HepG2 (cell line): Measurements from ENCODE around the gene HSD11B1L. TPM values are rescaled to one million over a fixed set of nuclear protein-coding genes. Genes with fewer than 3 reads are reported as not detected.

Experiments
- ATM ChIP-seq: fragments of 450-650 bp; IDR thresholded peaks from 2 replicates; pipeline ENCODE4 v1.7.1; 2017; ENCODE audit warnings: mild to moderate bottlenecking, borderline replicate concordance
- BRD4 ChIP-seq: sonication (generic); formaldehyde crosslinking; IDR thresholded peaks from 2 replicates; pipeline ENCODE4 v1.4.0; 2020; ENCODE audit warnings: missing genetic modification reagents
- GTF2F1 ChIP-seq: fragments of 150-350 bp; IDR thresholded peaks from 2 replicates; pipeline ENCODE4 v1.6.1; 2014; ENCODE audit warnings: low read length
- KLF11 ChIP-seq: IDR thresholded peaks from 2 replicates; pipeline ENCODE4 v1.6.1; 2016; ENCODE audit warnings: missing compliant biosample characterization
- KLF13 ChIP-seq: sonication (generic); formaldehyde crosslinking; IDR thresholded peaks from 2 replicates; pipeline ENCODE4 v1.4.0; 2020; ENCODE audit warnings: mild to moderate bottlenecking, missing genetic modification reagents
- MAFG ChIP-seq: sonication (generic); formaldehyde crosslinking; IDR thresholded peaks from 2 replicates; pipeline ENCODE4 v1.5.1; 2020; ENCODE audit warnings: mild to moderate bottlenecking, missing genetic modification reagents
- MED8 ChIP-seq: sonication (generic); formaldehyde crosslinking; IDR thresholded peaks from 2 replicates; pipeline ENCODE4 v1.8.1; 2023; ENCODE audit warnings: mild to moderate bottlenecking, missing genetic modification reagents; ENCODE audit not compliant: insufficient replicate concordance
- NCOA1 ChIP-seq: sonication (generic); formaldehyde crosslinking; IDR thresholded peaks from 2 replicates; pipeline ENCODE4 v1.9.0; 2021; ENCODE audit warnings: missing genetic modification reagents
- NONO ChIP-seq, 2 experiments: fragments of 450-650 bp in 1 of 2; sonication (generic) in 1 of 2; formaldehyde crosslinking in 1 of 2; IDR thresholded peaks in 1 of 2; conservative IDR thresholded peaks in 1 of 2; 2 replicates each; pipeline versions ENCODE4 v1.6.1 to v1.8.0; 2017 to 2022; ENCODE audit warnings: mild to moderate bottlenecking in 1 of 2, missing genetic modification reagents in 1 of 2, moderate library complexity in 1 of 2
- RFXANK ChIP-seq: IDR thresholded peaks from 2 replicates; pipeline ENCODE4 v1.6.1; 2016
- SRSF9 ChIP-seq: fragments of 200-400 bp; formaldehyde crosslinking; IDR thresholded peaks from 2 replicates; pipeline ENCODE4 v1.6.1; 2018; ENCODE audit warnings: borderline replicate concordance, mild to moderate bottlenecking, low read depth, low read length; ENCODE audit not compliant: insufficient read depth, poor library complexity, severe bottlenecking
- TARDBP ChIP-seq: sonication (generic); formaldehyde crosslinking; IDR thresholded peaks from 2 replicates; pipeline ENCODE4 v1.8.0; 2022; ENCODE audit warnings: mild to moderate bottlenecking, missing genetic modification reagents
- ZKSCAN8 ChIP-seq: IDR thresholded peaks from 2 replicates; pipeline ENCODE4 v1.6.1; 2016; ENCODE audit warnings: borderline replicate concordance, missing genetic modification reagents, missing compliant biosample characterization
- ZNF383 ChIP-seq: sonication (generic); formaldehyde crosslinking; IDR thresholded peaks from 2 replicates; pipeline ENCODE4 v1.4.0; 2020; ENCODE audit warnings: missing genetic modification reagents, mild to moderate bottlenecking, borderline replicate concordance
- ZNF761 ChIP-seq: sonication (generic); formaldehyde crosslinking; conservative IDR thresholded peaks from 2 replicates; pipeline ENCODE4 v1.4.0; 2020; ENCODE audit warnings: mild to moderate bottlenecking, missing genetic modification reagents
- polyA plus RNA-seq, 8 experiments: library from polyadenylated mRNA; depleted of rRNA in 3 of 8; stranded (reverse) in 7 of 8; unstranded in 1 of 8; fragments of >200 nt; fragmentation: Illumina TruSeq in 4 of 8; extraction: Trizol in 4 of 8; gene quantifications; 2 replicates each; pipeline versions ENCODE4 v1.2.1 to v1.2.3, GENCODE V29; 2011 to 2016; ENCODE audit warnings: low read depth in 4 of 8, missing spikeins in 1 of 8, mixed read lengths in 1 of 8; ENCODE audit not compliant: insufficient read depth in 1 of 8
- total RNA-seq, 5 experiments: library from RNA; depleted of rRNA; stranded (reverse); fragments of >200 nt; fragmentation: Illumina TruSeq; extraction: Trizol; gene quantifications; 2 replicates each; pipeline ENCODE4 v1.2.3, GENCODE V29; 2016; ENCODE audit warnings: low read depth in 1 of 5
- TF ChIP-seq, protein P1 (sequence below): sonication (generic); formaldehyde crosslinking; IDR thresholded peaks from 2 replicates; pipeline ENCODE4 v1.5.0; 2020; ENCODE audit warnings: missing genetic modification reagents, mild to moderate bottlenecking, borderline replicate concordance
- TF ChIP-seq, protein P2 (sequence below): IDR thresholded peaks from 2 replicates; pipeline ENCODE4 v1.6.1; 2016; ENCODE audit warnings: mild to moderate bottlenecking
- TF ChIP-seq, protein P3 (sequence below): sonication (generic); formaldehyde crosslinking; IDR thresholded peaks from 2 replicates; pipeline ENCODE4 v1.9.0; 2022; ENCODE audit warnings: missing genetic modification reagents, mild to moderate bottlenecking, borderline replicate concordance
- TF ChIP-seq, protein P4 (sequence below): sonication (generic); formaldehyde crosslinking; IDR thresholded peaks from 2 replicates; pipeline ENCODE4 v1.4.0; 2020; ENCODE audit warnings: missing genetic modification reagents, mild to moderate bottlenecking, borderline replicate concordance

The HSD11B1L gene
- total and polyA plus RNA-seq, 2 of the 13 experiments (the other 11 are each of a cell fraction or from before 2014, with no cell fraction given) = 2.8 to 3.9 TPM

DNA sequence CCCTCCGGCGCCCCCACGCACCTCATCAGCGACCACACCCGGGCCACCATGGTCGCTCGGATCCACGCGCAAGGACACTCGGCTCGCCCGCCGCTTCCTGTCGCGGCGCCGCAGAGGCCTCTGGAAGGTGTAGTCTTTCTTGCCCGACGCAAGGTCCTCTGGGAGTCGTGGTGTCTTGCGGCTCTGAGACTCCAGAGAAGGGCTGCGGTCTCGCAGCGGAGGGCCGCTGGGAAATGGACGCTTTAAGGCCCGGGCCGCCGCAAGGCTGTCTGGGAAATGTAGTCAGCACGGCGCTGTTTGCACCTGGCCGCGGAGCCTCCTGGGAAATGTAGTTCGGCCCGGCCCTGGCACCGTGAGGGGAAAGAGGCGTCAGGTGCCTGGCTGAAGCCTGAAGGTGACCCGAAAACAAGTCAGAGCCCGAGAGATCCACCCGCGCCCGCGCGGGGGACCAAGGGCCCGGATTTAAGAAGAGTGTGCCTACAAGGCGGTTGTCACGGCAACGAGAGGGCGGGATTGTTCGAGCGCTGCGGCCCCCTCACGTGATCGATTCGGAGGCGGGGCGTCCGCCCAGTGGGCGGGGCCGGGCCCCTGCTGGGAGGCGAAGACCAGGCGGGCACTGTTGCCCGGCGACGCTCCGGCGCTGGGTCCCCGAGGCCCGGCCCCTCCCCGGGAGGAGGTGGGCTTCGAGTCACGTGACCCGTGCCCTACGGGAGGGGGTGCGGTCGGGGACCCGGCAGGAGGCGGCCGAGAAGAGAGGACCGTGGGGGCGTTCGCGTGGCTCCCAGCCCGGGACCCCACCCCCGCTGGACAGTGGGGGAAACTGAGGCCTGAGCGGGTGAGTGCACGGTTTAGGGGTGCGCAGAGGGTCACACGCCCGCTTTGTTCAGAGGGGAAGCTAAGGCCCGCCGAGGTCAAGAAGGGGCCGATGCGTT, at the start of gene HSD11B1L, which contains the start of gene MICOS13 (continued):
- TF ChIP-seq, protein P1, sequence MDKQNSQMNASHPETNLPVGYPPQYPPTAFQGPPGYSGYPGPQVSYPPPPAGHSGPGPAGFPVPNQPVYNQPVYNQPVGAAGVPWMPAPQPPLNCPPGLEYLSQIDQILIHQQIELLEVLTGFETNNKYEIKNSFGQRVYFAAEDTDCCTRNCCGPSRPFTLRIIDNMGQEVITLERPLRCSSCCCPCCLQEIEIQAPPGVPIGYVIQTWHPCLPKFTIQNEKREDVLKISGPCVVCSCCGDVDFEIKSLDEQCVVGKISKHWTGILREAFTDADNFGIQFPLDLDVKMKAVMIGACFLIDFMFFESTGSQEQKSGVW (CRISPR knock-in tag) = no peak
- peak; percentile 38 for TF ChIP-seq MED8 (CRISPR knock-in tag)
- no peak for TF ChIP-seq NONO (IDR thresholded peaks at IDR 0.05)
- peak; percentile 61; the same call in 1 of the 2 replicates for TF ChIP-seq NONO (CRISPR knock-in tag; conservative IDR thresholded peaks at IDR 0.05)
- TF ChIP-seq ATM = no peak
- TF ChIP-seq NCOA1 (CRISPR knock-in tag) = no peak
- TF ChIP-seq BRD4 = peak; percentile 54; the same call in 1 of the 2 replicates
- no peak for TF ChIP-seq MAFG (CRISPR knock-in tag)
- TF ChIP-seq ZNF383 (CRISPR knock-in tag) = no peak
- TF ChIP-seq TARDBP (CRISPR knock-in tag) = peak; percentile 55; the same call in 1 of the 2 replicates
- no peak for TF ChIP-seq ZKSCAN8 (CRISPR knock-in tag)
- TF ChIP-seq KLF13 (CRISPR knock-in tag) = no peak
- no peak for TF ChIP-seq GTF2F1
- TF ChIP-seq RFXANK (CRISPR knock-in tag) = no peak
- no peak for TF ChIP-seq KLF11 (CRISPR knock-in tag)
- no peak for TF ChIP-seq SRSF9
- TF ChIP-seq, protein P2, sequence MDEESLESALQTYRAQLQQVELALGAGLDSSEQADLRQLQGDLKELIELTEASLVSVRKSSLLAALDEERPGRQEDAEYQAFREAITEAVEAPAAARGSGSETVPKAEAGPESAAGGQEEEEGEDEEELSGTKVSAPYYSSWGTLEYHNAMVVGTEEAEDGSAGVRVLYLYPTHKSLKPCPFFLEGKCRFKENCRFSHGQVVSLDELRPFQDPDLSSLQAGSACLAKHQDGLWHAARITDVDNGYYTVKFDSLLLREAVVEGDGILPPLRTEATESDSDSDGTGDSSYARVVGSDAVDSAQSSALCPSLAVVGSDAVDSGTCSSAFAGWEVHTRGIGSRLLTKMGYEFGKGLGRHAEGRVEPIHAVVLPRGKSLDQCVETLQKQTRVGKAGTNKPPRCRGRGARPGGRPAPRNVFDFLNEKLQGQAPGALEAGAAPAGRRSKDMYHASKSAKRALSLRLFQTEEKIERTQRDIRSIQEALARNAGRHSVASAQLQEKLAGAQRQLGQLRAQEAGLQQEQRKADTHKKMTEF (CRISPR knock-in tag) = peak; percentile 83
- peak; percentile 65; the same call in 1 of the 2 replicates for TF ChIP-seq ZNF761 (CRISPR knock-in tag)
- TF ChIP-seq, protein P3, sequence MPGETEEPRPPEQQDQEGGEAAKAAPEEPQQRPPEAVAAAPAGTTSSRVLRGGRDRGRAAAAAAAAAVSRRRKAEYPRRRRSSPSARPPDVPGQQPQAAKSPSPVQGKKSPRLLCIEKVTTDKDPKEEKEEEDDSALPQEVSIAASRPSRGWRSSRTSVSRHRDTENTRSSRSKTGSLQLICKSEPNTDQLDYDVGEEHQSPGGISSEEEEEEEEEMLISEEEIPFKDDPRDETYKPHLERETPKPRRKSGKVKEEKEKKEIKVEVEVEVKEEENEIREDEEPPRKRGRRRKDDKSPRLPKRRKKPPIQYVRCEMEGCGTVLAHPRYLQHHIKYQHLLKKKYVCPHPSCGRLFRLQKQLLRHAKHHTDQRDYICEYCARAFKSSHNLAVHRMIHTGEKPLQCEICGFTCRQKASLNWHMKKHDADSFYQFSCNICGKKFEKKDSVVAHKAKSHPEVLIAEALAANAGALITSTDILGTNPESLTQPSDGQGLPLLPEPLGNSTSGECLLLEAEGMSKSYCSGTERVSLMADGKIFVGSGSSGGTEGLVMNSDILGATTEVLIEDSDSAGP (CRISPR knock-in tag) = peak; percentile 99
- TF ChIP-seq, protein P4, sequence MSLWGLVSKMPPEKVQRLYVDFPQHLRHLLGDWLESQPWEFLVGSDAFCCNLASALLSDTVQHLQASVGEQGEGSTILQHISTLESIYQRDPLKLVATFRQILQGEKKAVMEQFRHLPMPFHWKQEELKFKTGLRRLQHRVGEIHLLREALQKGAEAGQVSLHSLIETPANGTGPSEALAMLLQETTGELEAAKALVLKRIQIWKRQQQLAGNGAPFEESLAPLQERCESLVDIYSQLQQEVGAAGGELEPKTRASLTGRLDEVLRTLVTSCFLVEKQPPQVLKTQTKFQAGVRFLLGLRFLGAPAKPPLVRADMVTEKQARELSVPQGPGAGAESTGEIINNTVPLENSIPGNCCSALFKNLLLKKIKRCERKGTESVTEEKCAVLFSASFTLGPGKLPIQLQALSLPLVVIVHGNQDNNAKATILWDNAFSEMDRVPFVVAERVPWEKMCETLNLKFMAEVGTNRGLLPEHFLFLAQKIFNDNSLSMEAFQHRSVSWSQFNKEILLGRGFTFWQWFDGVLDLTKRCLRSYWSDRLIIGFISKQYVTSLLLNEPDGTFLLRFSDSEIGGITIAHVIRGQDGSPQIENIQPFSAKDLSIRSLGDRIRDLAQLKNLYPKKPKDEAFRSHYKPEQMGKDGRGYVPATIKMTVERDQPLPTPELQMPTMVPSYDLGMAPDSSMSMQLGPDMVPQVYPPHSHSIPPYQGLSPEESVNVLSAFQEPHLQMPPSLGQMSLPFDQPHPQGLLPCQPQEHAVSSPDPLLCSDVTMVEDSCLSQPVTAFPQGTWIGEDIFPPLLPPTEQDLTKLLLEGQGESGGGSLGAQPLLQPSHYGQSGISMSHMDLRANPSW (CRISPR knock-in tag) = no peak
